ENCODE measurements around the gene GYG2. TPM values are rescaled to one million over a fixed set of nuclear protein-coding genes. Genes with fewer than 3 reads are reported as not detected.
"Not testable (repeated sequence)": the region's sequence is repeated elsewhere in the genome, so short reads cannot be mapped to it uniquely, and the experiment has no call there.

The GYG2 gene
- total RNA-seq, 1 experiment from 2014 or later = 47.6 TPM

- TF ChIP-seq AFF4 (CRISPR knock-in tag; IDR thresholded peaks at IDR 0.05; ENCODE audit: borderline replicate concordance) = no peak
- TF ChIP-seq IRF1 (CRISPR knock-in tag; IDR thresholded peaks at IDR 0.05) = no peak
- TF ChIP-seq TCF7 (CRISPR knock-in tag; IDR thresholded peaks at IDR 0.05; ENCODE audit: low read depth) = no peak
- TF ChIP-seq AR (CRISPR knock-in tag; IDR thresholded peaks at IDR 0.05) = no peak
- TF ChIP-seq TEAD1 (CRISPR knock-in tag; IDR thresholded peaks at IDR 0.05) = no peak
- no peak for TF ChIP-seq FOXK1 (CRISPR knock-in tag; IDR thresholded peaks at IDR 0.05)
- no peak for TF ChIP-seq ZNF317 (CRISPR knock-in tag; IDR thresholded peaks at IDR 0.05; ENCODE audit: borderline replicate concordance, low read depth)
Measured at GRCh38 chrX:2924151-2924550, 95.4 kb downstream of the GYG2 start (continued).

GRCh38 chrX:2926255-2926654 lies 97.5 kb downstream of the GYG2 start:
- DNase-seq (ENCODE audit: low spot score) = not testable (repeated sequence)

GRCh38 chrX:2926664-2927275 lies 98.0 kb downstream of the GYG2 start:
- CTCF ChIA-PET = no interaction called here
- H3K27ac Mint-ChIP-seq = no peak overlapping the region
- H3K4me3 Mint-ChIP-seq = no peak overlapping the region

More at GRCh38 chrX:2926255-2926654, 97.5 kb downstream of the GYG2 start:
- ATAC-seq; H3K27ac Mint-ChIP-seq; H3K36me3 Mint-ChIP-seq; H3K27me3 Mint-ChIP-seq (ENCODE audit: low read depth); POLR2A ChIA-PET; CTCF ChIA-PET; H3K9me3 Mint-ChIP-seq; H3K4me3 Mint-ChIP-seq: not testable (repeated sequence)
- peaks cover 13% of the 10 kb centered on the region for H3K4me1 Mint-ChIP-seq

More at GRCh38 chrX:2926664-2927275, 98.0 kb downstream of the GYG2 start:
- Mint-ChIP-seq H3K9me3 (peaks cover 4% of the 10 kb centered on the region; the same call in 1 of the 2 replicates), H3K27me3 (ENCODE audit: low read depth) (no peaks in the 10 kb centered on the region), H3K36me3 (0 out of 2 replicates have a peak, but pooled peaks cover 3% of the 10 kb centered on the region), H3K4me1 (peaks cover 16% of the 10 kb centered on the region)
- no peak for ATAC-seq
- no peak for DNase-seq (ENCODE audit: low spot score)
- TF ChIP-seq ZNF121 (CRISPR knock-in tag; IDR thresholded peaks at IDR 0.05) (peak; percentile 89; the same call in 1 of the 2 replicates), NR3C1 (CRISPR knock-in tag; conservative IDR thresholded peaks at IDR 0.05; ENCODE audit: low read depth) (no peak), STAT6 (CRISPR knock-in tag; conservative IDR thresholded peaks at IDR 0.05; ENCODE audit: low read depth) (no peak)
- POLR2A ChIA-PET = no interaction called here
